Uterus (tissue), 2 donors: Measurements from ENCODE around the gene NXN.

Experiments
- CTCF ChIP-seq, 4 experiments: fragments of 200-600 bp in 2 of 4; fragments of 450-650 bp in 2 of 4; sonication (generic) in 2 of 4; IDR thresholded peaks; one replicate each; pipeline ENCODE4 v1.5.1; 2016 to 2019; ENCODE audit warnings: antibody characterized with exemption in 4 of 4, mild to moderate bottlenecking in 2 of 4, moderate library complexity in 1 of 4
- POLR2A ChIP-seq, 2 donors: fragments of 450-650 bp; IDR thresholded peaks; one replicate each; pipeline ENCODE4 v1.6.1; 2016; ENCODE audit warnings: antibody characterized with exemption in 2 of 2, mild to moderate bottlenecking in 1 of 2, moderate library complexity in 1 of 2

GRCh38 chr17:892958-893357 lies 86.6 kb downstream of the NXN start:
- TF ChIP-seq CTCF (IDR thresholded peaks at IDR 0.05) (no peak), POLR2A (IDR thresholded peaks at IDR 0.05) (no peak)
